Breast epithelium (tissue), 4 donors: ENCODE measurements around the gene IFT27. TPM values are rescaled to one million over a fixed set of nuclear protein-coding genes. Genes with fewer than 3 reads are reported as not detected.

ENCODE experiments used
- DNase-seq, 2 donors: peaks; one replicate each; pipeline ENCODE4 v3.0.0-alpha.2; 2019; ENCODE audit warnings: low spot score in 2 of 2
- H3K27ac ChIP-seq, 2 donors: fragments of 200-600 bp; sonication (generic) in 1 of 2; one replicate each; pipeline ENCODE4 v1.5.1; 2016 to 2019; ENCODE audit warnings: mild to moderate bottlenecking in 1 of 2
- H3K27me3 ChIP-seq, 2 donors: fragments of 200-600 bp; sonication (generic) in 1 of 2; one replicate each; pipeline versions ENCODE4 v1.5.1 to v1.6.0; 2017 to 2019; ENCODE audit warnings: control low read depth in 1 of 2, mild to moderate bottlenecking in 1 of 2
- H3K36me3 ChIP-seq: fragments of 200-600 bp; one replicate; pipeline ENCODE4 v1.5.1; 2019
- H3K4me1 ChIP-seq, 2 donors: fragments of 200-600 bp; sonication (generic); one replicate each; pipeline ENCODE4 v1.5.1; 2016 to 2019; ENCODE audit warnings: control low read depth in 1 of 2
- H3K4me3 ChIP-seq, 3 donors: fragments of 200-600 bp; sonication (generic); 1 replicate in 2 of 3; 2 replicates in 1 of 3; pipeline ENCODE4 v1.5.1; 2016 to 2019; ENCODE audit warnings: mild to moderate bottlenecking in 3 of 3, moderate library complexity in 2 of 3
- H3K9me3 ChIP-seq, 2 donors: fragments of 200-600 bp; sonication (generic) in 1 of 2; one replicate each; pipeline ENCODE4 v1.5.1; 2016 to 2019; ENCODE audit warnings: control low read depth in 1 of 2
- CTCF ChIP-seq, 3 donors: fragments of 450-650 bp; IDR thresholded peaks; one replicate each; pipeline ENCODE4 v1.5.1; 2016 to 2017; ENCODE audit warnings: antibody characterized with exemption in 3 of 3, mild to moderate bottlenecking in 3 of 3, moderate library complexity in 3 of 3
- POLR2A ChIP-seq: fragments of 450-650 bp; IDR thresholded peaks from one replicate; pipeline ENCODE4 v1.6.1; 2016; ENCODE audit warnings: antibody characterized with exemption, mild to moderate bottlenecking, moderate library complexity
- POLR2AphosphoS5 ChIP-seq, 3 donors: sonication (generic); formaldehyde crosslinking; IDR thresholded peaks; one replicate each; pipeline ENCODE4 v1.6.1; 2017; ENCODE audit warnings: antibody characterized with exemption in 3 of 3
- intact Hi-C: fragments of 100-400 bp; cut with DNase I; formaldehyde crosslinking; loops from one replicate; pipeline ENCODE4 v1.15.1; 2023; ENCODE audit warnings: low total_unique reads
- total RNA-seq, 3 donors: library from RNA; depleted of rRNA; stranded (reverse); fragments of >200 nt; gene quantifications; one replicate each; pipeline ENCODE4 v1.1.0, GENCODE V29; 2016

The IFT27 gene
- total RNA-seq, 3 donors from 2014 or later, result 19.0 to 23.7 (median 20.6) TPM

GRCh38 chr22:36815558-36816338, 39.8 kb upstream of the IFT27 start:
- H3K4me3 ChIP-seq, result no peak overlapping the region
- no peak for DNase-seq
- peaks cover 0 to 63% of the 10 kb centered on the region in 2 donors for H3K27me3 ChIP-seq
- peaks cover 4 to 9% of the 10 kb centered on the region in 2 donors for H3K4me1 ChIP-seq
- H3K36me3 ChIP-seq, result no peaks in the 10 kb centered on the region
- TF ChIP-seq POLR2AphosphoS5 (IDR thresholded peaks at IDR 0.05), result no peak
- no peaks in the 10 kb centered on the region for H3K9me3 ChIP-seq
- intact Hi-C loops, result no loop called here
- no peak overlapping the region for H3K27ac ChIP-seq

- no peaks in the 10 kb centered on the region for H3K36me3 ChIP-seq
- H3K27me3 ChIP-seq, result peaks cover 0 to 57% of the 10 kb centered on the region in 2 donors
- no peak overlapping the region for H3K4me3 ChIP-seq
- no peaks in the 10 kb centered on the region for H3K9me3 ChIP-seq
- intact Hi-C loops, result no loop called here
- H3K4me1 ChIP-seq, result peaks cover 4 to 9% of the 10 kb centered on the region in 2 donors
- H3K27ac ChIP-seq, result no peak overlapping the region
- TF ChIP-seq POLR2A (no peak), POLR2AphosphoS5 (IDR thresholded peaks at IDR 0.05) (no peak), CTCF (IDR thresholded peaks at IDR 0.05) (no peak)
- DNase-seq, result no peak
Observed at GRCh38 chr22:36814801-36815200, 38.9 kb upstream of the IFT27 start.

GRCh38 chr22:36811094-36811800, 35.3 kb upstream of the IFT27 start:
- H3K27me3 ChIP-seq, result peaks cover 0 to 23% of the 10 kb centered on the region in 2 donors
- H3K4me3 ChIP-seq, result no peak overlapping the region
- H3K27ac ChIP-seq, result no peak overlapping the region
- no peak for TF ChIP-seq POLR2AphosphoS5 (IDR thresholded peaks at IDR 0.05)
- no peak for TF ChIP-seq CTCF (IDR thresholded peaks at IDR 0.05)
- no peak for TF ChIP-seq POLR2A
- H3K36me3 ChIP-seq, result no peaks in the 10 kb centered on the region
- H3K9me3 ChIP-seq, result no peaks in the 10 kb centered on the region
- no peaks in the 10 kb centered on the region for H3K4me1 ChIP-seq
- intact Hi-C loops, result no loop called here
- no peak for DNase-seq

- Histone ChIP-seq H3K36me3 (no peaks in the 10 kb centered on the region), H3K9me3 (no peaks in the 10 kb centered on the region), H3K27ac (no peak overlapping the region), H3K4me1 (no peaks in the 10 kb centered on the region), H3K4me3 (no peak overlapping the region), H3K27me3 (peaks cover 0 to 17% of the 10 kb centered on the region in 2 donors)
- DNase-seq, result no peak
- intact Hi-C loops, result no loop called here
- TF ChIP-seq POLR2A (no peak), POLR2AphosphoS5 (IDR thresholded peaks at IDR 0.05) (no peak), CTCF (IDR thresholded peaks at IDR 0.05) (no peak)
Observed at GRCh38 chr22:36809351-36809750, 33.4 kb upstream of the IFT27 start.

- Histone ChIP-seq H3K27me3 (peaks cover 0 to 18% of the 10 kb centered on the region in 2 donors), H3K36me3 (no peaks in the 10 kb centered on the region), H3K9me3 (no peaks in the 10 kb centered on the region), H3K4me3 (no peak overlapping the region), H3K27ac (no peak overlapping the region), H3K4me1 (no peaks in the 10 kb centered on the region)
- intact Hi-C loops, result no loop called here
- DNase-seq, result no peak
- TF ChIP-seq POLR2A (no peak), CTCF (IDR thresholded peaks at IDR 0.05) (no peak), POLR2AphosphoS5 (IDR thresholded peaks at IDR 0.05) (no peak)
Observed at GRCh38 chr22:36808721-36809344, 32.9 kb upstream of the IFT27 start.
